ENCODE data around the gene RHBDL1. TPM values are rescaled to one million over a fixed set of nuclear protein-coding genes. Genes with fewer than 3 reads are reported as not detected.

Gene RHBDL1
- total and polyA plus RNA-seq, 2 of the 8 experiments (the other 6 are each of a cell fraction or from before 2014, with no cell fraction given), result 4.0 to 8.1 TPM

DNA sequence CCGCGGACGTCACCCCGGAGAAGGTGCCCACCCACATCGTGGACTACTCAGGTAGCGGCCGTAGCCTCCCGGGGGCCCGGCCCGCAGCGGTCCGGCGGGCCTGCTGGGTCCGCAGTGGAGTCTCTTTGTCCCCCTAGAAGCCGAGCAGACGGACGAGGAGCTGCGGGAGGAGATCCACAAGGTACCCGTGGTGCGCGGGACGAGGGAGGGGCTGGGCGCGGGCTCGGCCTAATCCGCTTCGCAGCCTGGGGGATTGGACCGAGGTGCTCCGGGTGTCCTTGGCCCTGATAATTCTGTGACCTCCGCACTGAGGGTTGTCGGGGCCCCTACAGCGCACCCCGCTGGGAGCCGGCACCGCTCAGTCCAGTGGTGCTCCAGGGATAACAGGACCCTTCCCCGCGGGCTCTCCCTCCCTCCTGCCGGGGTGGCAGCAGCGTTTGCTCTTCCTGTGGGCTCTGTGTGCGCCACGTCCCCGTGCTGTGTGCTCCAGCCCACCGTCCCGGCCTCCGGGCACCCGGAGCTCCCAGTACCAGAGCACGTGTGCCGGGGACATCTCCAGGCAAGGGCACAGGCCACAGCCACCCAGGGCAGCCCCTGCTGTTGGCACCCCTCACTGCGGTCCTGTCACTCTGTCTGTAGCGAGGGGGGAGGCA is 6.8 kb upstream of the RHBDL1 start (continued):
- TF ChIP-seq GTF2F1 (IDR thresholded peaks at IDR 0.05; ENCODE audit: borderline replicate concordance, low read depth, low read length) (no peak), EGR1 (IDR thresholded peaks at IDR 0.05; ENCODE audit: borderline replicate concordance, low read depth, low read length) (no peak)
